SHP77 treated with DMSO at 0.1 percent for 48 hours (cell line): ENCODE results near the gene DUS3L.

Experiments used
- DNase-seq: peaks from one replicate; lab custom pipeline; 2025; lab: John Stamatoyannopoulos, UW

DUS3L gene, protein sequence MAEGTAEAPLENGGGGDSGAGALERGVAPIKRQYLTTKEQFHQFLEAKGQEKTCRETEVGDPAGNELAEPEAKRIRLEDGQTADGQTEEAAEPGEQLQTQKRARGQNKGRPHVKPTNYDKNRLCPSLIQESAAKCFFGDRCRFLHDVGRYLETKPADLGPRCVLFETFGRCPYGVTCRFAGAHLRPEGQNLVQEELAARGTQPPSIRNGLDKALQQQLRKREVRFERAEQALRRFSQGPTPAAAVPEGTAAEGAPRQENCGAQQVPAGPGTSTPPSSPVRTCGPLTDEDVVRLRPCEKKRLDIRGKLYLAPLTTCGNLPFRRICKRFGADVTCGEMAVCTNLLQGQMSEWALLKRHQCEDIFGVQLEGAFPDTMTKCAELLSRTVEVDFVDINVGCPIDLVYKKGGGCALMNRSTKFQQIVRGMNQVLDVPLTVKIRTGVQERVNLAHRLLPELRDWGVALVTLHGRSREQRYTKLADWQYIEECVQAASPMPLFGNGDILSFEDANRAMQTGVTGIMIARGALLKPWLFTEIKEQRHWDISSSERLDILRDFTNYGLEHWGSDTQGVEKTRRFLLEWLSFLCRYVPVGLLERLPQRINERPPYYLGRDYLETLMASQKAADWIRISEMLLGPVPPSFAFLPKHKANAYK

DNA sequence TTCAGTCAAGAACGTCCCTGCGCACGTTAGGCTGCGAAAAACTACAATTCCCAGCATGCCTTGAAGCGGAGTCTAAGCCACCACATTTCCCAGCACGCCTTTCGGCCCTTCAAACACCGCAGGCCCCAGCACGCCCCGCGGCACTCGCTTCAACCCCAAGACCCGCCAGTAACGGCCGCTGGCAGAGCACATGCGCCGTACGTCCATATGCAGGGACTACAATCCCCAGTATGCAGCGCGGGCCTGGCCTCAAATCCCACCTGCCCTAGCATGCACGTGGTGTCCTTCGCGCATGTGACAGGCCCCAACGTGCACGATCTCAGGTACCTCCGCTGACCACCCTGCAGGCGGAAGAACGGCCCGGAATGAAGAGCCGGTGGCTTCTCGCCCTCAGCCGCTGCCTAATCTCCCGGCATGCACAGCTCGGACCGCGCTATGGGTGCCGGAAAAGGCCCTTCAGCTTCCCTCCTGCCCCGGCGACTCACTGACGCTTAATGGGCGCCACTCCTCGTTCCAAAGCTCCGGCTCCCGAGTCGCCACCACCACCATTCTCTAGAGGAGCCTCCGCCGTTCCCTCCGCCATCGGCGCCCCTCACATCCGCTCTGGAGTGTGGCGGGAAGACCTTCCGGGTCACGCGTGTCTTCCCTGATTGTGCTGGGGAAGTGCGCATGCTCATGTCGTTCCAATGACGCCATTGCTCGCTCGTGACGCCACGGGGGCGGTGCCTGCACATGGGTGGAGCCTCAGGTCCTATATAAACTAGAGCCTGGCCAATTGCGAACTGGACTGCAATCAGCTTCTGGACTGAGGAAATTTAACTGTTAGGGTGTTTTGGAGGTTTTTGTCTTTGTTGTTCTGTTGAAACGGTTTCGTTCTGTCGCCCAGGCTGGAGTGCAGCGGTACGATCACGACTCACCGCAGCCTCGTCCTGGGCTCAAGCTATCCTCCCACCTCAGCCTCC, at the start of gene DUS3L:
TSS of gene DUS3L (minus strand) at position 605 of the 962 bp plus-strand sequence. CDS start at position 583, 22 bp downstream.
- peak; percentile 95 for DNase-seq

DNA sequence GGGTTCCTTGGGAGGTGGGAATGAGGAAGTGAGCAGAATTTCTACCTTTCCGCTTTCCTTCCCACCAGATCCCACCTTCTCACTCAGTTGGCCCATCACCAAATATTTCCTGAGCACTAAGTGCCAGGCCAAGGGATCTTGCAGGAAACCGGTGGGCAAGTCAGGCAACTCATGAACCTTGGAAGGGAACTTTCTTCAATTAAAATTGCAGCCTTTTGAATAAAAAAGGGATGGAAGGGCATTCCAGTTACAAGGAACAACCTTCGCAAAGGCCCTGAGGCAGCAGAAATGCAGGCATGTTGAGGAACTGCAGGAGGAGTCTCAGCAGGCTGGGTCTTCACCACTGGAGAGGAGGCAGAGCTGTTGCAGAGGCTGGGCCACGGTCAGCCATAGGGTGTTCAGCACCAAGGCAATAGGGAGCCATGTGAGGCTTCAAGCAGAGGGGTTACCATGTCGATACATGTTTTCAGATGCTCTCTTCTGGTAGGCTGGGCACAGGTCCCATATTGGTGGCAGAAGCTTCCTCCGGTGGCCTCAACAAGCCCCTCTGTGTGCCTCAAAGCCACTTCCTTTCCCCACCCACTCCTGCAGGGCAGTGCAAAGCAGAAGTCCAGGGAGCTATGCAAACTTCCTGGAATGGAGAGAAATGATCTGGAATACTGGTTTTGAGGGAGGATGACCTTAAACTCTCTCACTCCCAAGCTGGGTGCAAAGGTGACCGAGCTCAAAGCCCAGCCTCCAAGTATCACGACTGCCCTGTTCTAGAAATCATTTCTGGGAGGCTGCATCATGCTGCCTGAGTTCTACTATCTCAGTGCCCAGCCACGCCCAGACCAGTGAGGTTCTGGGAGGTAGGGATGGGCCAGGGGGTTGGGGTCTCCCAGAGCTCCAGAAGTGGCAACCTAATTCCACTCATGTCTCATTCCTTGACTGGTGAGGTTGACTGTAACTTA, 48.4 kb upstream of the DUS3L start, which contains the start of gene FUT6:
TSS of gene FUT6 (minus strand) at position 638 of the 953 bp plus-strand sequence. CDS start 7,135 bp downstream, outside the sequence.
- no peak for DNase-seq

DNA sequence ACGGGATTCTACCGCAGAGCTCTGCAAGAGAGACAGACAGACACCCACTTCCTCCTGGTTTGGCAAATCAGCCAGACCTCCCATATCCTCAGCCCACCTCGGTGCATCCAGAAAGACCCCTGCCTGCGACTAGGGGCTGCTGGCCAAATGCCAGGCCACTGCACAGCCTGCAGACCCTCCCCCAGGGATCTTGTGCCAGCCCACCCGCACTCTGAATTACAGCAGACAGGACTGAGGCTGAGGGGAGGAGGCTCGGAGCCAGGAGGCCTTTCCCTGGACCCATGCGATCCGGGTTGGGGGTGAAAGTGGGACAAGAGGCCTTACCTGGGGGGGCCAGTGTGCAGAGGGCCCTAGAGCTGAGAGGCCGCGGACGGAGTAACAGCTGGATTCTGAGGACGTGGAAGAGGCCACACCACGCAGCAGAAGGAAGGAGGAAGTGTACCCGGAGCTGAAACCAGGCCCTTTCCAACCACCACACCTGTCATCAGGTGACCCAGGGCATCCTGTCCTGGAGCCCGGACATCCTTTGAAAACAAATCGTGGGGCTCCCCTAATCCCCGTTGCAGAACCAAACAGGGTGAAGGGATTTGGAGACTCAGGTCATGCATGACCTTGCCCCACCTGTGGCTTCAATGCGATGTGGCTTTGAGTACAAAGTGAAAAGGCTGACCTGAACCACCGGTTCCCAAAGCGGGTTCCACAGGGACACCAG, 47.5 kb upstream of the DUS3L start:
- no peak for DNase-seq

DNA sequence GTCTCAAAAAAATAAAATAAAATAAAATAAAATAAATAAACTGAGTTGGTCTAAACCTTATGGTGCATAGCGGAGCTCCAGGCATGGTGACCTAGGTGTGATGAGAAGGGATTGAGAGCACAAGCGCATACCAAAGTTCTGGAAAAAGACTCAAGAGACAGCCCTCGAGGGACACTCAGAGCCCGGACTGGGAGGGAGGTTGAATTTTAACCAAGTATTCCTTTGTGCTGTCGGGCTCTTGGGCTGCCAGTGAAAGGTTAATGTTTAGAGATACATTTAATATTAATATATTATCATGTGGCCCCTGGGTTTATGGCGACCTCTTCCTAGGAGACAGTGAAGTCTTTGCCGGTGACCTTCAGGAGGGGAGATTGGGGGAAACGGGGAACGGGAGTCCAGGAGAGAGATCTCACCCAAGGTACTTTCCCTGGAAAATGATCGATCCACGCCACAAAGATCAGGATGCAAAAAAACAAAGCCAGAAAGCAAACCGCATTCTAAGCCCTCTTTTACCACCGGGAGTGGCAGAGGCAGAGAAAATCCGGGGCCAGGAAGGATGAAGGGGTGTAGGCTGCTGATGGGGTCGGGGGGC, 46.9 kb upstream of the DUS3L start:
- no peak for DNase-seq

DNA sequence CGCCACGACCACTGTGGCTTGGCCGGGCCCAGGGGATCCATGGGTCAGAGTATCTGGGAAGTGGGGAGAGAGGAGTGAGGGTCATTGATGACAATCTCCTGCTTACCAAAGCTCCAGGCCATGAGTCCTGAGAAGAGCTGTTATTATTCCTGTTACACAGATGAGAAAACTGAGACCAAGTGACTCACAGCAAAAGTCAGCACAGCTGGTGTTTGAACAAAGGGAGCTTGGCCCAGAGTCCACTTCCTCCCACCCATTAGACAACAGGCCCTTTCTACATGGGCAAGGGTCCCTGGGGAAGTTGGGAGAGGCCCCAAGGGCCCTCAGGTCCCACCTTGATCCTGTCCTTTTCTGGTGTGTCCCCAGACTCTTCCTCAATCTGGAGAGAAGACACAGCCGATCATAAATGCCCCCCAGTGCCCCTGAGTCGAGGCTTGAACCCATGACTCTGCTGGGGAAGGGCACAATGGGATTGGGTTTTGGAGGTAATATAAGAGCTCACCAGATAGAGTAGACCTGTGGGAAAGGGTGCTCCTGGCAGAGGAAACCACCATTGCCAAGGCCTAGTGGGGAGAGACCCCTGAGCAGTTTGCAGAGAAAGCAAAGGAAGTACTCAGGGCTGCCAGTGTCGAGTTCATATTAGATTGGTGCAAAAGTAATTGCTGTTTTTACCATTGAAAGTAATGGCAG, 41.7 kb upstream of the DUS3L start:
- DNase-seq, result no peak

DNA sequence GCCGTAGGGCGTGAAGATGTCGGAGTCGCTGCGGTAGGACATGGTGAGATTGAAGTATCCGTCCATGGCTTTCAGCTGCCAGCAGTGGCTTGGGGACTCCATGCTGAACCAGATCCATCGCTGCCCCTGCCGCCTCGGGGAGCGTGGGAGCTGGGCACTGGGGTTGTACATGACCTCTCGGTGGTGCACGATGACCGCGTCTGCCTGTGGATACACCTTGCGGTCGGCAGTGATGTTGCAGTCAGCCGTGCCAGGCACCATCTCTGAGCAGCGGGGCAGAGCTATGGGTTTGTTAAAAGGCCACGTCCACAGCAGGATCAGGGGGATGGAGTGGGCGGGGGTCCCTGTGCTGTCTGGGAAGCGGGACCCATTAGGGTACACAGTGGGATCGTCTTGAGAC, 41.1 kb upstream of the DUS3L start:
- DNase-seq, result no peak

DNA sequence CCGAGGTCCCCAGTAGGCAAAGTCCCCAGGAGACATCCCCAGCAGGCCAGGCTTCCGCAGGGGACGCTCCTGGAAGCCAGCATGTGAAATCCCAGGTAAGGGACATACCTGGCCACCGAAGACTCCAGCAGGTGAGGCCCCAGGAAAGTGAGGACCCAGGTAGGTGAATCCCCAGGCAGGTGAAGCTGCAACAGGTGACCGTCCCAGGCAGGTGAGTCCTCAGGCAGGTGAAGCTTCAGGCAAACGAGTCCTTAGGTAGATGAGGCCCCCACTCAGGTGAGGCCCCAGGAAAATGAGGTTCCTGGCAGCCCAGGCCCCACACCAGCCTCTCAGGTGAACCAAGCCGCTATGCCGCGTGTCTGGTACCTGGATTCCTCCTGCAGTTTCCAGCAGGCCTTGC, 40.2 kb upstream of the DUS3L start:
- no peak for DNase-seq

DNA sequence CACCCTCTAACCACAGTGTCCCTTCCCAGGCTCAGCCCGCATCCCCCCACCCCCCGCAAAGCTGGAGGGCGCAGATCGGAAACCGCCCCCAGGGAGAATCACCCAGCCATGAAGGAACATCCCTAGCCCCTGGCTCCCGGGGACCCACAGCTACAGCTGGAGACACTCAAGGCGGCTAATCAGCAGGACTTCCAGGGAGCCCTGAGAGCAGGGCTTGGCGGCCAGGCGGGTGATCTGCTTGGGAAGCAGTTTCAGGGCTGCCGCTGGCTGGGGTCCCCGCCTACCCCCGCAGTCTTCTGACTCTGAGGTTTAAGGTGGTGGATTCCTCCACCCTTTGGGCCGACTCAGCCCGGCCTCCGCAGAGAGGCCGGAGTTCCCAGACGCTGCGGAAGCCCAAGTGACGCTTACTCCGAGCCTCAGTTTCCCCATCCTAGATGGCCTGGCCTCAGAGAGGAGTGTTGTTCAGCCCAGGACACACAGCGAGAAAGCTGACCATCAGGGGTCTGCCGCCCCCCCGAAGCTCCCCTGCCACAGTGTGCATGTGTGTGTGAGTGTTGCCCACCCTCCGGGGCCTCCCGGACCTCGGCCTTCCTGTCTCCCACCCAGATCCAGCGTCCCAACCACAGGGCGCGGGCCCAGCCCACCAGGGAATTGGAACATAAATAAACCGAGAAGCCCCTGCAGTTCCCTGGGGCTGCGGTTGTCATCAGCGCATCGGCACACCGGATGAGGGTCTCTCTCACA, 38.8 kb upstream of the DUS3L start:
- DNase-seq, result no peak

DNA sequence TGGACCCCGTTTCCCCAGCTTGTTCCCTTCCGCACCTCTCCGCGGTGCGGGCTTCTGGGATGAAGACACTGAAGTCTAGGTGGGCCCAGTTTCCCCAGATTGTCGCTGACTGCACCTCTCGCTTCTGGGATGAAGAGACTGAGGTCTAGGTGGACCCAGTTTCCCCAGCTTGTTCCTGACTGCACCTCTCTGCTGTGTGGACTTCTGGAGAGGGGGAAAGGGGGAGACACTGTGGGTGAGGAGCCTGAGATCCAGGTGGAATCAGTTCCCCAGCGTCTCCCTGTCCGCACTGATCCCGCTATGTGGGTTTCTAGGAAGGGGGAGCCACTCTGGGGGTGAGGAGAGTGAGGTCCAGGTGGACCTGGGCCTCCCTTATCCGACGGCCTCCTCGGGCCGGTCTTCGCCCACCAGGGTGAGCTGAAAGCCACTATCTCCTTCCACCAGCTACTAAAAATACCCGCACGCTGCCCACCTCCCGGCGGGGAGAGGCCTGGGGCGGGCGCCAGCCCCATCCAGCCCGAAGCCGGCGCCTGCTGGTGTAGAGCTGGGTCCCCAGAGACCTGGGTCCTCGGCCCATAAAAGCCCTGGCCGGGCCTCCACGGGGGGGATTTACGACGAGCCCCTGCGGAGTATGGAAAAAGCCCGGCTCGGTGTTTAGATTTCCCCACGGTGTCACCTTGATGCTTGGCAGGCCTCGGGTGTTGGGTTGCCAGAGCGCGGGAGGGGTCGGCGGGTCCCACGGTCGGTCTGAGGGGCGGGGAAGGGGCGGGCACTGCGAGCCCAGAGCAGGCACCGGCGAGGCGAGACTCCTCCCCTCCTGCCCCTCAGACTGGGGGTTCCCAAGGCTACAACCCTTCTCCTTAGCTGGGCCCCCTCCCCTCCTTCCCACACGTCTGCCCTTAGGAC, 38.0 kb upstream of the DUS3L start:
- no peak for DNase-seq

DNA sequence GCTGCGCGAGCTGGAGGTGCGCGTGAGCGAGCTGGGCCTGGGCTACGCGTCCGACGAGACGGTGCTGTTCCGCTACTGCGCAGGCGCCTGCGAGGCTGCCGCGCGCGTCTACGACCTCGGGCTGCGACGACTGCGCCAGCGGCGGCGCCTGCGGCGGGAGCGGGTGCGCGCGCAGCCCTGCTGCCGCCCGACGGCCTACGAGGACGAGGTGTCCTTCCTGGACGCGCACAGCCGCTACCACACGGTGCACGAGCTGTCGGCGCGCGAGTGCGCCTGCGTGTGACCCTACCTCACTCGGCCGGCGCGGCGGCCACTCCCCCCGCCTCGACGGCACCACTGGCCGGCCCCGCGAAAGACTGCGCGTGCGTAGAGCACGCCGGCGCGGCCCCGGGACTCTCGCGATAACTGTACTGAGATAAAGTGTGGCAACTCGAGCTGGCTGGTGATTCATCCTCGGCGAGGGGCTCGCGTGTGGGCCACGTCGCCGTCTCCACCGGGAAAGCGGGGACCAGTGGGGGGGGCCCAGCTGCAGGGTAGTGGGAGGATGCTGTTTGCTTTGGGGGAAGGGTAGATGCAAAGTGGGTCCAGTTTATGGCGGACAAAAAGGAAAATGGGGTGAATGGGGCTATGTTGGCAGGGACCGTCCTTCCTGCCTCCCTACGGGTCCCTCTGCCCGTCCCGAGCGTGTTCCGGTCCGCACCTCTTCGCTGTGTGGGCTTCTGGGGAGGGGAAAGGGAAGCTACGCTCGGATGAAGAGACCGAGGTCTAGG, 37.1 kb upstream of the DUS3L start:
- peak; percentile 82 for DNase-seq

DNA sequence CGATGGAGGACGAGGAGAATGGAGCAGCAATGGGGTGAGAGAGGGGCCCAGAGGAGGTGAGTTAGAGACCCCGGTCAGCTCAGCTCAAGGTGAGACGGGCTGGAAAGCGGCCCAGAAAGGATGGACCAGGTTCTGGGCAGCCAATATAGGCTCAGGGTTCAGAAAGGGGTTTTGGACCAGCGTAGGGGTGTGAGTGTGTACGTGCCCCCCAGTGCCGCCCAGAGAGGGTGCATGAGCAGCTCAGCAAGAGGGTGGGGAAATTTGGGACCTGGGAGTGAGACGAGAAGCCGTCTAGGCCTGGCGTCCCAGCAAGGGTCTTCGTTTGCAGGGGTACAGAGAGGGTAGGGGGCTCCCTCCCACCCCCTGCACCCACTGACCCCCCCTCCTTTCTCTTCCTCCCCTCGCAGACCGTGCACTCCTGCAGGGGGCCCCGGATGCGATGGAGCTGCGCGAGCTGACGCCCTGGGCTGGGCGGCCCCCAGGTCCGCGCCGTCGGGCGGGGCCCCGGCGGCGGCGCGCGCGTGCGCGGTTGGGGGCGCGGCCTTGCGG, 36.5 kb upstream of the DUS3L start:
- DNase-seq, result no peak

DNA sequence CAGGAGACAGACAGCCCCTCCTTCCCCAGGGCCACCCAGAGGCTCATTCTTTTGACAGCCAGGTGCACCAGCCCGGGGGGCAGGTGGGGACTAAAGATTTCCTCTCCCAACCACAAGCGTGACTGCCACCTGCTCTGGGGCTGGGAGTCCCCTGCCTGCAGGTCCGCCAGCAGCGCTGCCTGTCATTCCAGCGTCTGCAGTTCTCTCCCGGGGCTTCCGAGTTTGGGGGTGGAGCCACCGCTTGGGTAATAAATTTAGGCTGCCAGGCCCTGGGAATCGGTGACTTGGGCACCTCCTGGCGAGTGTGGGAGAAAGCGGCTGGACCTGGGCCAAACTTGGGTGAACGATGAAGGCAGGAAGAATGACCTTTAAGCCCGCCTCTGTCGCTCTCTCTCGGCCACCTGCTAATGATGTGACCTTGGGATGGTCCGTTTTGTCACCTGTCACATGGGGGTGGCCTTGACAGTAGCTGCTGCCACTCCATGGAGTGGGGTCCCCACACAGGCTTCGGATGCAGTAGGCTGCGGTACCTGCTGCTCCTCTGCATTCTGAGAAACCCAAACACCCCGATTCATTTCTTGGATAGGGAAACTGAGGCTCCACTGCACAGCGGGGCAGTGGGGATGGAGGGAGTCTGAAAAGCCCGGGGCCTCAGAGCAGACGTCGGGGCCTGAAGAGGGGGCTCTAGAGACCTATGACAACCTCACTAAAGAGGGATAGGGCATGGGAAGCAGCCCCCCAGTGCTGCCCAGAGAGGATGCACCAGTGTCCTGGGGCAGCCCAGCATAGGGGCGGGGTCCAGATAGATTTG, 35.8 kb upstream of the DUS3L start:
- DNase-seq, result peak; percentile 96

DNA sequence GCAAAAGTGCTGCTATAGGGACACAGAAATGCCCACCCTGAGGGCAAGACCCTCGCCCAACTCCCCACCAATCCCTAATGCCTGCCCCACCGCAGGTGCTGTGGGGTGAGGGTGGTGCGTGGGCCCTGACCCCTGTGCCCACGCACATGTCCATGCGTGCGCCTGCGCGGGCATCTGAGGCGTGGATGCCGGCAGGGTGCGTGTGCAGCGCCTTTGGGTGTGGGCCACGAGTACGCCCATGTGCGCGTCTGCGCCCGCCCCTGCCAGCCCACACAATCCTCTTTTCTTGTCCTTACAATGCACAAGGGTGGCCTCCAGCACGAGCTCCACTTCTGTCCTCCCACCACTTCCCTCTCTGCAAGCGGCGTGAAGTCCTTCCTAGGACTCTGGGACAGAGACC, 34.2 kb upstream of the DUS3L start:
- no peak for DNase-seq

DNA sequence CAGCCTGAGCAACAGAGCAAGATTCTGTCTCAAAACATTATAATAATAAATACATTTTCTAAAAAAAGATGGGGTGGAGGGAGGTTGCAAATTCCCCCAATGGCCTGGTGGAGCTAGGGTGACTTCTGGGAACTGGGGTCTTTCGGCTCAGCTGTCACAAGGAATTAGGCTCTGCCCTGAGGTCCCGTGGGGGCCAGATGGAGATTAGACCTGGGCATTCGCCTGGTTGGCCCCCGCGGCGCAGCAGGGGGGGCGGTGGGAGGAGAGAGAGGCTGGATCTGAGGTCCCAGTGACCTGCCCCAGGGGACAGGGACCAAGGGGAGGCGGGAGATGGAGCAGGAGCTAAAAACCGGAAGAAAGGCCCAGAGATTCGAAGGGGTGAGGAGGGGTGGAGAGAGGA, 33.8 kb upstream of the DUS3L start:
- no peak for DNase-seq

DNA sequence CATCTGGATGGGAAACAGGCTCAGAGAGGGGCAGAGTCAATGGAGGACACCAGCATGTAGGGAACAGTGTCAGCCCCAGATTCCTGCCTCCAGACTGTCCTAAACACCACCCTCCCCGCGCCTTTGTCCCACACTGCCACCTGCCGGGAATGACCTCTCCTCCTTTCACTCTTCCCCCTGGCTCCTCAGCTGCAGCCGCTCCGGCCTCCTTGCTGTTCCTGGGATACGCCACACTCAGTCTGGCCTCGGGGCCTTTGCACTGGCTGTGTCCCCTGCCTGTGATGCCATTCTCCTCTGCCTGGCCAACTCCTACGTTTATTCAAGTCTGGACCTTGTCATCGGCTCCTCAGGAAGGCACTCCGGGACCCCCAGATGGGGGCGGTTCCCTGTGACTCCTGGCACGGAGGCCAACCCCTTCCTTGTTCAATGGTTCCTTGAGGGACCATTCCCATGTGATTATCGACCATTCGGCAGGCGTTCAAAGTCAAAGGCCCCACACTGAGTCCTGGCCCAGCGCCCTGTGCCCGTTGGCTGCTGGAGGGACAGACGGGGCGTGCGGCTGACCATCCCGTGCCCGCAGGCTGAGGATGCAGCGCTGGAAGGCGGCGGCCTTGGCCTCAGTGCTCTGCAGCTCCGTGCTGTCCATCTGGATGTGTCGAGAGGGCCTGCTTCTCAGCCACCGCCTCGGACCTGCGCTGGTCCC, 32.8 kb upstream of the DUS3L start:
- DNase-seq, result no peak
